ENCODE measurements around the gene SCGB2A2.
A peak's percentile ranks its signal among the peaks of the same experiment; 100 is the strongest.

Gene SCGB2A2

DNA sequence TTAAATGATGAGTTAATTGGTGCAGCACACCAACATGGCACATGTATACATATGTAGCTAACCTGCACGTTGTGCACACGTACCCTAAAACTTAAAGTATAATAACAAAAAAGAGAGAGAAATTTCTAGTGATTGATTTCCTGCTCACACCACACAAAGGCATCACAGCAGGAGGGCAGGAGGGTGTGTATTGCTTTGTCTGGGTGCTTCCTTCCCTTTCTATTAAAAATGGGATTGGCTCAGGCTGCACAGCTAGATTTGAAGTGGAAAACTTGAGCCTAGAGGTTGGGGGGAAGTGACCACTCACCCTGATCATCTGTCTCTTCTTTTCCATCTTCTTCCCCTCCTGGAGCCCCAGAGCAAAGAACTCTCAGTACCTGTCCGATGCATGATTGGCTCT is 28.9 kb upstream of the SCGB2A2 start:
- no peak for DNase-seq (ENCODE audit: low read depth)
- H3K4me3 ChIP-seq (ENCODE audit: low read depth, low read length) = no peak overlapping the region
- TF ChIP-seq, protein P1, sequence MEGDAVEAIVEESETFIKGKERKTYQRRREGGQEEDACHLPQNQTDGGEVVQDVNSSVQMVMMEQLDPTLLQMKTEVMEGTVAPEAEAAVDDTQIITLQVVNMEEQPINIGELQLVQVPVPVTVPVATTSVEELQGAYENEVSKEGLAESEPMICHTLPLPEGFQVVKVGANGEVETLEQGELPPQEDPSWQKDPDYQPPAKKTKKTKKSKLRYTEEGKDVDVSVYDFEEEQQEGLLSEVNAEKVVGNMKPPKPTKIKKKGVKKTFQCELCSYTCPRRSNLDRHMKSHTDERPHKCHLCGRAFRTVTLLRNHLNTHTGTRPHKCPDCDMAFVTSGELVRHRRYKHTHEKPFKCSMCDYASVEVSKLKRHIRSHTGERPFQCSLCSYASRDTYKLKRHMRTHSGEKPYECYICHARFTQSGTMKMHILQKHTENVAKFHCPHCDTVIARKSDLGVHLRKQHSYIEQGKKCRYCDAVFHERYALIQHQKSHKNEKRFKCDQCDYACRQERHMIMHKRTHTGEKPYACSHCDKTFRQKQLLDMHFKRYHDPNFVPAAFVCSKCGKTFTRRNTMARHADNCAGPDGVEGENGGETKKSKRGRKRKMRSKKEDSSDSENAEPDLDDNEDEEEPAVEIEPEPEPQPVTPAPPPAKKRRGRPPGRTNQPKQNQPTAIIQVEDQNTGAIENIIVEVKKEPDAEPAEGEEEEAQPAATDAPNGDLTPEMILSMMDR (IDR thresholded peaks at IDR 0.05; ENCODE audit: control insufficient read depth, extremely low read depth, insufficient read depth) = no peak

DNA sequence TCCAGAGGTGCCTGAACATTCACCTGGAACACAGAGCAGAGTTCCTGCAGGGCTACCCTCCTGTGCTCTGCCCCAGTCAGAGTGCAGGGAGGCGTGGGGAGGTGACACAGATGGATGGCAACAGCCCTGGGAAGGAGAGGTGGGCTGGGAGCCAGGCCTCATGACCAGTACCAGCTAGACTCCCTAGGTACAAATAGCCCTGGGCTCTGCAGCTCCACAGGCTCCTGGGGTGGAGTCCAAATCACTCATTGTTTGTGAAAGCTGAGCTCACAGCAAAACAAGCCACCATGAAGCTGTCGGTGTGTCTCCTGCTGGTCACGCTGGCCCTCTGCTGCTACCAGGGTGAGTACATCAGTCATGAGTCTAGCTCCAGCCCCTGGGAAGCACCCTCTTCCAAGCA is 27.9 kb upstream of the SCGB2A2 start, which contains the start of gene SCGB1D2:
TSS of gene SCGB1D2 (plus strand) at position 219 of the 400 bp plus-strand sequence. CDS start at position 288, 69 bp downstream.
- peak; percentile 98 for DNase-seq (ENCODE audit: low read depth)
- TF ChIP-seq, protein P1 (IDR thresholded peaks at IDR 0.05; ENCODE audit: control insufficient read depth, extremely low read depth, insufficient read depth) = 0 out of 2 replicates have a peak, but pooled peaks have one; percentile 16
- H3K4me3 ChIP-seq (ENCODE audit: low read depth, low read length) = no peak within 1 kb of the TSS

DNA sequence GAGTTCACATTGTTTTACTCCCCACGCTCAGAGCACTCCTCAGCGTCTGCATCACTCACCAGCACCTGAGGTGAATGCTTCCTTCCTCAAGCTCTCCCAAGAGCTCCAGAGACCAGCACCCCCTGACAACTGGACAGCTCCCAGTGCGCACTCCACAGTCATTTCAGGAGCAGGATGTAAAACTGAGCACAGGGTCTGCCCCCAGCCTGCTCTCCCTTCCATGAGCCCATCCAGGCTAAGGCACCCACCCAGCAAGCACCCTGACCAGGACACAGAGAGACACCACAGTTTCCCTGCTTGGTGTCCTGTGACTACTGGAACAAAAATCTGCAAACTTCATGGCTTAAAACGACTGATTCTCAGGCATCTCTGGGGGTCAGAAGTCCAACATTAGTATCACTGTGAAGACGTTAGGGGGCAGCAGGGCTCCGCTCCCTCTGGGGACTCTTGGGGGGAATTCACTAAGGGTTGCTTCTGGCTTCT is 24.6 kb upstream of the SCGB2A2 start:
- H3K4me3 ChIP-seq (ENCODE audit: low read depth, low read length) = no peak overlapping the region
- TF ChIP-seq, protein P1 (IDR thresholded peaks at IDR 0.05; ENCODE audit: control insufficient read depth, extremely low read depth, insufficient read depth) = peak; percentile 24; the same call in 1 of the 2 replicates
- peak; percentile 25 for DNase-seq (ENCODE audit: low read depth)

DNA sequence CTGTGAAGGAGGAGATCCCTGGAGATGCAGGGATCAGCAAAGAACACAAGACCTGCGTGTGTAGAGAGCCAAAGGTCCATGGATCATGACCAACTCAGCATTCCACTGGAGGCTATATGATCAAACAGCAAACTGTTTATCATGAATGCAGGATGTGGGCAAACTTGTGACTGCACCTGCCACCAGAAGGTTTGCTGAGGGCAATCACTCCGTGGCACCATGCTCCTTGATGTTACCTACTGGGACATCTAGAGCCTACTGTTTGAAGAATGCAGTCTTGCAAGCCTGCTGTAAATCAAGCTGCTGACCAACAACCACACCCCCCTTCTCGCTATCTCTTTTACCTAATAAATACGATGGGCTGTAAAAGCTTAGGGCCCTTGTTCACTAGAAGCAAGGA is 18.3 kb upstream of the SCGB2A2 start:
- no peak overlapping the region for H3K4me3 ChIP-seq (ENCODE audit: low read depth, low read length)
- TF ChIP-seq, protein P1 (IDR thresholded peaks at IDR 0.05; ENCODE audit: control insufficient read depth, extremely low read depth, insufficient read depth) = no peak
- no peak for DNase-seq (ENCODE audit: low read depth)

DNA sequence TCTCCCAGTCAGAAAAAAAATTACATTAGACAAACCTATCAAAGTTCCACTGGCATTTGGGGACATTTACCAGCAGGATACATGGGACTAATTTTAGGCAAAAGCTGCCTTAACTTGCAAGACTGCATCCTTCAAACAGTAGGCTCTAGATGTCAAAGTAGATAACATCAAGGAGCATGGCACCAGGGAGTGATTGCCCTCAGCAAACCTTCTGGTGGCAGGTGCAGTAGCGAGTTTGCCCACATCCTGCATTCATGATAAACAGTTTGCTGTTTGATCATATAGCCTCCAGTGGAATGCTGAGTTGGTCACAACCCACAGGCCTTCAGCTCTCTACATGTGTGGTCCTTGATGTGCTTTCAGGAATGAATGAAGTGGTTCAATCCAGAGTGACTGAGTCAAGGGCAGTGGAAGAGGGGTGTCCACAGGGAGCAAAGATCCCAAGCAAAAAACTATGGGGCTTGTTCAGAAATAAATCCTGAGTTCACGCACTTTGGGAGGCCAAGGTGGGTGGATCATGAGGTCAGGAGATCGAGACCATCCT is 15.9 kb upstream of the SCGB2A2 start:
- DNase-seq (ENCODE audit: low read depth) = no peak
- H3K4me3 ChIP-seq (ENCODE audit: low read depth, low read length) = no peak overlapping the region
- TF ChIP-seq, protein P1 (IDR thresholded peaks at IDR 0.05; ENCODE audit: control insufficient read depth, extremely low read depth, insufficient read depth) = no peak

DNA sequence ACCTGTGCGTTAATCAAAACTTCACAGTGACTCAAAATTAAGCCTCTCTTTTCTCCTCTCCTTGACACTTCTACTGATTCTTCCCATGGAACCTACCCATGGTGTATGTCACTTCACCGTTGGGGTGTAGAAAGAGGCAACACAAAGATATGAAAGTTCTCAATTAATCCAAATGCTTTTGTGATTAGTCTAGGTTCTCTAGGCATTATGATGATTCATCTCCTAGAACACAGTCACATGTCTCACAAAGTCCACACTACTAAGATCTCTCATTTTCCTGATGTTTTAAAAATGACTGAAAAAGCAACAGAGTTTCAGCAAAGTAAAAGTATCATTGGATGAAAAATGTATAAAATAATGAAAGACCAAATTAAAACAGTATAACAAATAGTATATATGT is 13.7 kb upstream of the SCGB2A2 start:
- H3K4me3 ChIP-seq (ENCODE audit: low read depth, low read length) = no peak overlapping the region
- no peak for DNase-seq (ENCODE audit: low read depth)
- TF ChIP-seq, protein P1 (IDR thresholded peaks at IDR 0.05; ENCODE audit: control insufficient read depth, extremely low read depth, insufficient read depth) = no peak

Data from LNCaP clone FGC (cell line).